ENCODE data around the gene BTBD1.

The BTBD1 gene

GRCh38 chr15:82985688-82986441 lies 81.2 kb downstream of the BTBD1 start, which contains the start of gene RAMAC:
Gene RAMAC, plus strand, starts transcription at chr15:82986210. Its CDS starts 2,809 bp downstream, at chr15:82989019.
- peak within 1 kb of the TSS; percentile 98 for H3K4me3 ChIP-seq (ENCODE audit: low read depth, low read length)
- no peak for TF ChIP-seq CTCF (IDR thresholded peaks at IDR 0.05; ENCODE audit: low read depth, low read length)

DNA sequence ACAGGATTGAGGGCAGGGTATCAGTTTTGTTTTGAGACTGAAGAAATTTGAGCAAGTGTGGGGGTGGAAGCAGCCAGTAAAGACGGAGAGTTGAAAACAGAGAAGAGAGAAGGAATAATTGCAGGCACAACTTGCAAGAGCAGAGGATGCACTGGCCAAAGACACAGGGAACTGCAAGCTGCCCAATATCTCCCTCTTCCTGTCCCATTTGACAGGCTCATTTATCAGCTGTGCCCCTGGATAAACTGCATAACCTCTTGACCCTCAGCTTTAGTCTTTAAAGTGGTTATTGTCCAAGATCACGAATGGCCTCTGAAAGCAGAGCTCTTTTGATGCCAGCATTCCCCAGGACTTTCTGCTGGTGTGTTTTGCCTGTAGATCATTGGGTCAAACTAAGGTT lies 86.1 kb downstream of the BTBD1 start:
- H3K4me3 ChIP-seq (ENCODE audit: low read depth, low read length): no peak overlapping the region
- TF ChIP-seq CTCF (IDR thresholded peaks at IDR 0.05; ENCODE audit: low read depth, low read length): no peak

DNA sequence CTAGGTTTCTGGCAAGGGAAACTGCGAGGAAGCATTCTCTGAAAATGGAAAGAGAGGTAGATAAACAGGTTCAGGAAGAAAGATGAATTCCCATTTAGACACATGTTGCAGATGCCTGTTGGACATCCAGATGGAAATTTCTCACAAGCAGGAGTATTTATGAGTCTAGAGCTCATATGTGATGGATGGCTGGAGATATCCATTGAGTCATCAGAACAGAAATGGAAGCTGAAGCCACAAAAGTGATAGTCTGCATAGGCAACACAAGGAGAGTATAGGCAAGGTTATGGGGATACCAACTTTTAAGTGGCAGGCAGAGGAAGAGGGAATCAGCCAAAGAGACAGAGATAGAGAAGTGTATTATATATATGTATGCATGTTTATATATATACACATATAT lies 87.3 kb downstream of the BTBD1 start:
- no peak for TF ChIP-seq CTCF (IDR thresholded peaks at IDR 0.05; ENCODE audit: low read depth, low read length)
- no peak overlapping the region for H3K4me3 ChIP-seq (ENCODE audit: low read depth, low read length)

- no peak overlapping the region for H3K4me3 ChIP-seq (ENCODE audit: low read depth, low read length)
- TF ChIP-seq CTCF (IDR thresholded peaks at IDR 0.05; ENCODE audit: low read depth, low read length): no peak
Observed at GRCh38 chr15:82978438-82978837, 88.6 kb downstream of the BTBD1 start.

- H3K4me3 ChIP-seq (ENCODE audit: low read depth, low read length): no peak overlapping the region
- no peak for TF ChIP-seq CTCF (IDR thresholded peaks at IDR 0.05; ENCODE audit: low read depth, low read length)
Observed at GRCh38 chr15:82977076-82977475, 90.0 kb downstream of the BTBD1 start.

DNA sequence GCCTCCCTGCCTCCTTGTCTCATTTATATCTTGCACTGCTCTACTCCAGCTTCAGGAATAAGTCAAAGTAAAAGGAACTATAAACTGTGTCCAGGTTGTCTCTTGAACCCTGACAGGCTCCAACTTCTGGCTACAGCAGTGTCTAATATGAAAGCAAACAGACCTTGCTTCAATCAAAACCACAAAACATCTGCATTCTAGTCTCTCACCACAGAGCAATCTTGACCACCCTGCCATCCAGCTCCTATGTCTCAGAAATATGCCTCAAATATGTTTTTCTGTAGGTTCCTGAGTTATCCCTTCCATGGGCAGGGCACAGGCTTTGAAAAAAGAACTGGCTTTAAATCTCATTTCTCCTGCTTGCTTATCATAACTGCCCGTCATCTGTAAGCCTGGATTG lies 94.1 kb downstream of the BTBD1 start:
- no peak for TF ChIP-seq CTCF (IDR thresholded peaks at IDR 0.05; ENCODE audit: low read depth, low read length)
- no peak overlapping the region for H3K4me3 ChIP-seq (ENCODE audit: low read depth, low read length)

- no peak for TF ChIP-seq CTCF (IDR thresholded peaks at IDR 0.05; ENCODE audit: low read depth, low read length)
- no peak overlapping the region for H3K4me3 ChIP-seq (ENCODE audit: low read depth, low read length)
Observed at GRCh38 chr15:82971218-82971984, 95.7 kb downstream of the BTBD1 start.
